DND-41 (cell line): ENCODE results near the gene IRAK1BP1.
"Not testable (repeated sequence)": the region's sequence is repeated elsewhere in the genome, so short reads cannot be mapped to it uniquely, and the experiment has no call there.

Source experiments
- CTCF ChIP-seq: IDR thresholded peaks from 2 replicates; pipeline ENCODE4 v1.5.1; 2012; ENCODE audit warnings: borderline replicate concordance, low read length, moderate library complexity, mild to moderate bottlenecking; ENCODE audit not compliant: poor library complexity, severe bottlenecking; ENCODE audit errors: extremely low read depth
- EZH2 ChIP-seq: IDR thresholded peaks from 3 replicates; pipeline ENCODE4 v1.6.1; 2012; ENCODE audit warnings: borderline replicate concordance, low read depth, mild to moderate bottlenecking, moderate library complexity, low read length, inconsistent platforms; ENCODE audit not compliant: severe bottlenecking

DNA sequence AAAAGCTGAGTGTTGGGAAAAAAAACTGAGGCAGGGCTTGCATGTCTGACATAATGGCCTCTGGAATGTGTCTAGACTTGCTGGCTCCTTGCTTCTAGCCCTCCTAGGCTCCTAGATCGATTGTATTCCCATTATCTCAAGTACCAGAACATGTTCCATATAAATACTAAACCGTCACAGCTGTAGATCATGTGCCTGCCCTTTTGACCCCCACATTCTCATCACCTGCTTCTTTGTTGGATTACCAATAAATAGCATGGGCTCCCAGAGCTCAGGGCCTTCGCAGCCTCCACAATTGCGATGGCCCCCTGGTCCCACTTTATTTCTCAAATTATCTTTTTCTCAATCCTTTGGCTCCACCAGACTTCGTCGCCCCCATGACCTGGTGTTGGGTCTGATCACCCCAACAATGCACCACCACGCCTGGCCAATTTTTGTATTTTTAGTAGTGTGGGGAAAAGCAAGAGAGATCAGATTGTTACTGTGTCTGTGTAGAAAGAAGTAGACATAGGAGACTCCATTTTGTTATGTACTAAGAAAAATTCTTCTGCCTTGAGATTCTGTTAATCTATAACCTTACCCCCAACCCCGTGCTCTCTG, 8.9 kb upstream of the IRAK1BP1 start:
- TF ChIP-seq CTCF, EZH2: not testable (repeated sequence)
